Neural progenitor cell (in vitro differentiated cells): ENCODE data around the gene LTC4S. TPM values are rescaled to one million over a fixed set of nuclear protein-coding genes. Genes with fewer than 3 reads are reported as not detected.
"Not testable (repeated sequence)": the region's sequence is repeated elsewhere in the genome, so short reads cannot be mapped to it uniquely, and the experiment has no call there.

Experiments
- DNase-seq: peaks from one replicate; pipeline ENCODE4 v3.0.0-alpha.2; 2016; ENCODE audit warnings: low spot score
- H2AFZ ChIP-seq: fragments of 200-600 bp; sonication (generic); replicated peaks from 2 replicates; pipeline ENCODE4 v1.6.1; 2016; ENCODE audit warnings: antibody characterized with exemption
- H3F3A ChIP-seq: fragments of 200-600 bp; sonication (generic); 2 replicates; pipeline ENCODE4 v1.6.1; 2016; ENCODE audit warnings: antibody characterized with exemption, low read depth
- H3K27ac ChIP-seq: fragments of 200-600 bp; sonication (generic); 2 replicates; pipeline ENCODE4 v1.5.1; 2016; ENCODE audit warnings: mild to moderate bottlenecking
- H3K27me3 ChIP-seq: fragments of 200-600 bp; sonication (generic); 2 replicates; pipeline ENCODE4 v1.6.1; 2016; ENCODE audit warnings: mild to moderate bottlenecking, moderate library complexity
- H3K36me3 ChIP-seq: fragments of 200-600 bp; sonication (generic); 2 replicates; pipeline ENCODE4 v1.5.1; 2016
- H3K4me1 ChIP-seq: fragments of 200-600 bp; sonication (generic); 2 replicates; pipeline ENCODE4 v1.6.1; 2016; ENCODE audit warnings: mixed run types
- H3K4me2 ChIP-seq: fragments of 200-600 bp; sonication (generic); 2 replicates; pipeline ENCODE4 v1.6.1; 2016
- H3K4me3 ChIP-seq: fragments of 200-600 bp; sonication (generic); 2 replicates; pipeline ENCODE4 v1.5.1; 2016
- H3K79me2 ChIP-seq: fragments of 200-600 bp; sonication (generic); 2 replicates; pipeline ENCODE4 v1.6.1; 2016; ENCODE audit warnings: low read depth
- H3K9ac ChIP-seq: fragments of 200-600 bp; sonication (generic); 2 replicates; pipeline ENCODE4 v1.6.1; 2016
- H3K9me3 ChIP-seq: fragments of 200-600 bp; sonication (generic); 2 replicates; pipeline ENCODE4 v1.5.1; 2016; ENCODE audit warnings: low read depth
- H4K20me1 ChIP-seq: fragments of 200-600 bp; sonication (generic); 2 replicates; pipeline ENCODE4 v1.6.1; 2016; ENCODE audit warnings: low read depth
- H3K27ac Mint-ChIP-seq: 3 replicates; pipeline ENCODE4 v1.8.0; 2021; ENCODE audit warnings: mixed read lengths
- H3K27me3 Mint-ChIP-seq: 2 replicates; pipeline ENCODE4 v1.8.0; 2022; ENCODE audit warnings: low read depth, mild to moderate bottlenecking, inconsistent platforms, moderate library complexity, mixed read lengths; ENCODE audit not compliant: insufficient read depth
- H3K36me3 Mint-ChIP-seq: 3 replicates; pipeline ENCODE4 v1.8.0; 2021; ENCODE audit warnings: mixed read lengths
- H3K4me1 Mint-ChIP-seq: 3 replicates; pipeline ENCODE4 v1.8.0; 2021; ENCODE audit warnings: mixed read lengths
- H3K4me3 Mint-ChIP-seq: 3 replicates; pipeline ENCODE4 v1.8.0; 2021; ENCODE audit warnings: mild to moderate bottlenecking, moderate library complexity, mixed read lengths
- H3K9me3 Mint-ChIP-seq: 3 replicates; pipeline ENCODE4 v1.8.0; 2020; ENCODE audit warnings: mixed read lengths
- EZH2 ChIP-seq: fragments of 200-600 bp; sonication (generic); IDR thresholded peaks from 2 replicates; pipeline ENCODE4 v1.6.1; 2017; ENCODE audit warnings: antibody characterized with exemption, mild to moderate bottlenecking, moderate library complexity
- EZH2phosphoT487 ChIP-seq: fragments of 200-600 bp; sonication (generic); IDR thresholded peaks from 2 replicates; pipeline ENCODE4 v1.6.1; 2017; ENCODE audit warnings: antibody characterized with exemption
- total RNA-seq: library from RNA; depleted of rRNA; stranded (reverse); fragments of >200 nt; gene quantifications from 2 replicates; pipeline ENCODE4 v1.2.3, GENCODE V29; 2015; ENCODE audit warnings: low replicate concordance
- TF ChIP-seq, protein P1 (sequence below): fragments of 200-600 bp; sonication (generic); IDR thresholded peaks from 2 replicates; pipeline ENCODE4 v1.5.1; 2017; ENCODE audit warnings: antibody characterized with exemption, mild to moderate bottlenecking

Gene LTC4S
- total RNA-seq, 1 donor from 2014 or later = not detected

DNA sequence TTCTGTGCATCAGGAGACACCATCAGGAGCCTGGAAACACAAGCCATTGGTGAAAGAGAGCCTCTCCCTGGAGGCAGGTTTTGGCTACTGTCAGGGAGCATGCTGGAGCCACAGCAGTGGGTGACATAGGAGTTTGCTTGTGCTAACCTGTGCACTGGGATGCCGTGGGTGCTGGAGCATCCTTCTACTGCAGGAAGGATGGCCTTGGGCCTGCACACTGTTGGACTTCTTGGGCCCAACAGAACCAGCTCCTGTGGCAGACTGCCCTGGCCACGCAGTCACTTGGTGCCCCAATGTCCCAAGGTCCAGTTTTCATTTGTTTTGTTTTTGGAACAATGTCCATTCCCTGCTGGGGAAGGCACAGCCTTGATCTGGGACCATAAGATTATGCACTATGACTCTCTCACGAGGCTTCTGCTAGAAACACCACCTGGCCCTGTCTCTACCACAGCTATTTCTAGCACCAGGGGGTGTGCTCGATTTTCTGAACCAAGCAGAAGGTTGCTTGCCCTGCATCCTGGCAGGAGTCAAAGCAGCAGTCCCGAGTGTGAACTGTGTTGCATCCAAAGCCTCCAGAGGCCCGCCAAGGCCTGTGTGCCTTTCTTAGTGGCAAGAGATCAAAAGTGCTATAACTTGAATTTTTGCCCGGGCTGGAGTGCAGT lies 5.5 kb upstream of the LTC4S start:
- Mint-ChIP-seq H3K4me1 (no peaks in the 10 kb centered on the region), H3K27me3 (peaks cover 8% of the 10 kb centered on the region), H3K27ac (no peak overlapping the region), H3K36me3 (peaks cover 8% of the 10 kb centered on the region), H3K4me3 (no peak overlapping the region), H3K9me3 (peaks cover 4% of the 10 kb centered on the region)
- no peak for DNase-seq
- Histone ChIP-seq H3K27me3 (no peaks in the 10 kb centered on the region), H3K27ac (no peak overlapping the region), H3K4me3 (no peak overlapping the region), H3K9me3 (no peaks in the 10 kb centered on the region), H3K4me2 (no peak overlapping the region), H2AFZ (no peak overlapping the region), H3K36me3 (no peaks in the 10 kb centered on the region), H3F3A (no peaks in the 10 kb centered on the region), H3K9ac (no peak overlapping the region), H3K79me2 (no peaks in the 10 kb centered on the region), H4K20me1 (no peaks in the 10 kb centered on the region), H3K4me1 (no peaks in the 10 kb centered on the region)
- TF ChIP-seq, protein P1, sequence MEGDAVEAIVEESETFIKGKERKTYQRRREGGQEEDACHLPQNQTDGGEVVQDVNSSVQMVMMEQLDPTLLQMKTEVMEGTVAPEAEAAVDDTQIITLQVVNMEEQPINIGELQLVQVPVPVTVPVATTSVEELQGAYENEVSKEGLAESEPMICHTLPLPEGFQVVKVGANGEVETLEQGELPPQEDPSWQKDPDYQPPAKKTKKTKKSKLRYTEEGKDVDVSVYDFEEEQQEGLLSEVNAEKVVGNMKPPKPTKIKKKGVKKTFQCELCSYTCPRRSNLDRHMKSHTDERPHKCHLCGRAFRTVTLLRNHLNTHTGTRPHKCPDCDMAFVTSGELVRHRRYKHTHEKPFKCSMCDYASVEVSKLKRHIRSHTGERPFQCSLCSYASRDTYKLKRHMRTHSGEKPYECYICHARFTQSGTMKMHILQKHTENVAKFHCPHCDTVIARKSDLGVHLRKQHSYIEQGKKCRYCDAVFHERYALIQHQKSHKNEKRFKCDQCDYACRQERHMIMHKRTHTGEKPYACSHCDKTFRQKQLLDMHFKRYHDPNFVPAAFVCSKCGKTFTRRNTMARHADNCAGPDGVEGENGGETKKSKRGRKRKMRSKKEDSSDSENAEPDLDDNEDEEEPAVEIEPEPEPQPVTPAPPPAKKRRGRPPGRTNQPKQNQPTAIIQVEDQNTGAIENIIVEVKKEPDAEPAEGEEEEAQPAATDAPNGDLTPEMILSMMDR = no peak
- TF ChIP-seq EZH2 (no peak), EZH2phosphoT487 (no peak)

GRCh38 chr5:179789278-179789677 lies 4.5 kb upstream of the LTC4S start:
- not testable (repeated sequence) for H3K4me3 Mint-ChIP-seq, H3K9me3 Mint-ChIP-seq, H3F3A ChIP-seq, H3K27me3 ChIP-seq, H3K27ac Mint-ChIP-seq, H3K4me3 ChIP-seq, H4K20me1 ChIP-seq, H3K4me2 ChIP-seq, H3K4me1 ChIP-seq, H2AFZ ChIP-seq, H3K27ac ChIP-seq, H3K4me1 Mint-ChIP-seq, H3K9me3 ChIP-seq, H3K79me2 ChIP-seq, DNase-seq, H3K36me3 ChIP-seq, H3K27me3 Mint-ChIP-seq, H3K36me3 Mint-ChIP-seq, H3K9ac ChIP-seq

- Histone ChIP-seq H2AFZ (no peak overlapping the region), H3K4me3 (no peak overlapping the region), H4K20me1 (peaks cover 11% of the 10 kb centered on the region), H3K4me1 (no peaks in the 10 kb centered on the region), H3K27ac (no peak overlapping the region), H3F3A (peaks cover 21% of the 10 kb centered on the region), H3K4me2 (no peak overlapping the region), H3K9me3 (no peaks in the 10 kb centered on the region), H3K79me2 (no peaks in the 10 kb centered on the region), H3K27me3 (peaks cover 20% of the 10 kb centered on the region), H3K9ac (no peak overlapping the region), H3K36me3 (no peaks in the 10 kb centered on the region)
- peak overlapping the region; percentile 21 for H3K27ac Mint-ChIP-seq
- H3K27me3 Mint-ChIP-seq = peaks cover 16% of the 10 kb centered on the region
- peaks cover 9% of the 10 kb centered on the region for H3K36me3 Mint-ChIP-seq
- peaks cover 2% of the 10 kb centered on the region for H3K9me3 Mint-ChIP-seq
- TF ChIP-seq, protein P1 = no peak
- TF ChIP-seq EZH2 = no peak
- TF ChIP-seq EZH2phosphoT487 = no peak
- H3K4me1 Mint-ChIP-seq = peaks cover 3% of the 10 kb centered on the region
- no peak overlapping the region for H3K4me3 Mint-ChIP-seq
- no peak for DNase-seq
These were observed 1.7 kb upstream of the LTC4S start for GRCh38 chr5:179791881-179792611.
